ENCODE data around the gene XCL2.

Gene XCL2

GRCh38 chr1:168505006-168505405 is 38.8 kb downstream of the XCL2 start:
- no peak overlapping the region for H3K4me3 ChIP-seq (ENCODE audit: low read length)
- TF ChIP-seq, protein P1, sequence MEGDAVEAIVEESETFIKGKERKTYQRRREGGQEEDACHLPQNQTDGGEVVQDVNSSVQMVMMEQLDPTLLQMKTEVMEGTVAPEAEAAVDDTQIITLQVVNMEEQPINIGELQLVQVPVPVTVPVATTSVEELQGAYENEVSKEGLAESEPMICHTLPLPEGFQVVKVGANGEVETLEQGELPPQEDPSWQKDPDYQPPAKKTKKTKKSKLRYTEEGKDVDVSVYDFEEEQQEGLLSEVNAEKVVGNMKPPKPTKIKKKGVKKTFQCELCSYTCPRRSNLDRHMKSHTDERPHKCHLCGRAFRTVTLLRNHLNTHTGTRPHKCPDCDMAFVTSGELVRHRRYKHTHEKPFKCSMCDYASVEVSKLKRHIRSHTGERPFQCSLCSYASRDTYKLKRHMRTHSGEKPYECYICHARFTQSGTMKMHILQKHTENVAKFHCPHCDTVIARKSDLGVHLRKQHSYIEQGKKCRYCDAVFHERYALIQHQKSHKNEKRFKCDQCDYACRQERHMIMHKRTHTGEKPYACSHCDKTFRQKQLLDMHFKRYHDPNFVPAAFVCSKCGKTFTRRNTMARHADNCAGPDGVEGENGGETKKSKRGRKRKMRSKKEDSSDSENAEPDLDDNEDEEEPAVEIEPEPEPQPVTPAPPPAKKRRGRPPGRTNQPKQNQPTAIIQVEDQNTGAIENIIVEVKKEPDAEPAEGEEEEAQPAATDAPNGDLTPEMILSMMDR (conservative IDR thresholded peaks at IDR 0.05; ENCODE audit: low read depth, low read length) = no peak
- DNase-seq (ENCODE audit: low read depth) = no peak

GRCh38 chr1:168504064-168504837 is 39.5 kb downstream of the XCL2 start:
- no peak for DNase-seq (ENCODE audit: low read depth)
- TF ChIP-seq, protein P1 (conservative IDR thresholded peaks at IDR 0.05; ENCODE audit: low read depth, low read length) = no peak
- H3K4me3 ChIP-seq (ENCODE audit: low read length) = no peak overlapping the region

GRCh38 chr1:168499688-168500049 is 44.1 kb downstream of the XCL2 start:
- no peak for DNase-seq (ENCODE audit: low read depth)
- TF ChIP-seq, protein P1 (conservative IDR thresholded peaks at IDR 0.05; ENCODE audit: low read depth, low read length) = no peak
- H3K4me3 ChIP-seq (ENCODE audit: low read length) = no peak overlapping the region

DNA sequence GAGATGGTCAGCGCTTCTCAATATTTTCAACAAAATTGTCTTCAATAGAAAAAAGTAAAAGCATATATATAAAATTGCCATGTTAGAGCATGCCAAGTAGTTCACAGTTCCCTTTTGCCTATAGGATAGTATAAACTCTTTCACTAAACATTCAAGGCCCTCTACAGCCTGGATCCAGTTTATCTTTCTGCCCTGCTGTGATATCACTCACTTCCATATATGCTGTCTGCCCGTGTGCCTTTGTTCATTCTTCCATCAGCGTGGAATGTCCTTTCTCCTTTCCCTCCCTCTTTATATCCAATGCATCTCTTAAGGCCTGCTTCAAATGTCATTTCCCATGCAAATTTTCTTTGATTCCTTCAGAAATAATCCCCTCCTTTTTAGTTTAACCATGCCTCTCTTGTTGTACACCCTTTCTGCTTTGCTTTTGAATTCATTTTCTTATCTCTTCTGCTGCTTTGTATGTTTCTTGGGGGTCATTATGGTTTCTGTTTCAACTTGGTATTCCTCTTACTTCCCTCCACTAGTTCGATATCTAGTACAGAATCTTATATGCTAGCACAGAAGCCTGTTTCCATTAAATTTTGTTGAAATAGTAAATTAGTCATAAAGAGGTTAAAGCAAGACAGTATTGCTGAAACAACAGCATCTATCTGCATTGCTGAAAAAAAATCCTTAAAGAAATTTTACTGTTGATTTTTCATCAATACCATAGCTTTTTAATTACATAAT is 44.7 kb downstream of the XCL2 start:
- no peak for DNase-seq (ENCODE audit: low read depth)
- TF ChIP-seq, protein P1 (conservative IDR thresholded peaks at IDR 0.05; ENCODE audit: low read depth, low read length) = no peak
- H3K4me3 ChIP-seq (ENCODE audit: low read length) = no peak overlapping the region

- TF ChIP-seq, protein P1 (conservative IDR thresholded peaks at IDR 0.05; ENCODE audit: low read depth, low read length) = no peak
- no peak for DNase-seq (ENCODE audit: low read depth)
- H3K4me3 ChIP-seq (ENCODE audit: low read length) = no peak overlapping the region
Measured at GRCh38 chr1:168498159-168498631, 45.6 kb downstream of the XCL2 start.

DNA sequence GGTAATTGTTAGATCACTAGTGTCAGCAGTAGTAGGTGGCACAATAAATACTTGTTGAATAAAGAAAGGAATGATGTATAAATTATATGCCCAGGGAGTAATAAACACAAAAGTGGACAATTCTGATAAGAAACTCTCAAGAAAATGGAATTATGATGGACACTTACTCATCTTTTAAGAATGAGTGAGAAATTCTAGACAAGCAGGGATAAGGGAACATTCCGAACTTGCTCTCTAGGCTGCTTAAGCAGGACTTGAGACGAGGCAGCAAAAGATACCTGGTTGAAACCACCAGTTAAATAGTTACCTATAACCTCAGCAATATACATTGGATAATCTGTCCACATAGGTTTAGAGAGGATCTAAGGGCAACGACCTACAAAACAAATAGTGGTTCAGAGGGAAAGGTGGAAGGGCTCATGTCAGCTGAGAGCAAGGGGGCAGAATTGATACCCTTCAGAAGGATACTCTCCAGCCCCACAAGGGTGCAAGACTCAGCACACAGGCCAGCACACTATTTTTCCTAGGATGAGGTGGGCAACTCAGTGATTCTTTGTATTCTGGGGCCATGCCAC is 46.3 kb downstream of the XCL2 start:
- TF ChIP-seq, protein P1 (conservative IDR thresholded peaks at IDR 0.05; ENCODE audit: low read depth, low read length) = no peak
- no peak overlapping the region for H3K4me3 ChIP-seq (ENCODE audit: low read length)
- no peak for DNase-seq (ENCODE audit: low read depth)

Data from retinal pigment epithelial cell (primary cell).